AG08396 (cell line): ENCODE measurements around the gene AFF1.

Source experiments
- DNase-seq: peaks from one replicate; pipeline ENCODE4 v3.0.0; 2012; ENCODE audit warnings: low spot score, mixed read lengths

Gene AFF1

GRCh38 chr4:86934771-86935565 lies at the start of gene AFF1:
TSS of gene AFF1 (plus strand) at chr4:86935011. CDS start at chr4:86948534, 13,523 bp downstream.
- peak; percentile 97 for DNase-seq

GRCh38 chr4:86890790-86891189 lies 44.0 kb upstream of the AFF1 start:
- no peak for DNase-seq

GRCh38 chr4:86891762-86892635 lies 42.8 kb upstream of the AFF1 start, which contains the start of gene C4orf36:
TSS of gene C4orf36 (minus strand) at chr4:86892422. CDS start at chr4:86891520, 902 bp downstream.
- DNase-seq = peak; percentile 73

GRCh38 chr4:86892636-86892960 lies 42.2 kb upstream of the AFF1 start:
- DNase-seq = no peak

DNA sequence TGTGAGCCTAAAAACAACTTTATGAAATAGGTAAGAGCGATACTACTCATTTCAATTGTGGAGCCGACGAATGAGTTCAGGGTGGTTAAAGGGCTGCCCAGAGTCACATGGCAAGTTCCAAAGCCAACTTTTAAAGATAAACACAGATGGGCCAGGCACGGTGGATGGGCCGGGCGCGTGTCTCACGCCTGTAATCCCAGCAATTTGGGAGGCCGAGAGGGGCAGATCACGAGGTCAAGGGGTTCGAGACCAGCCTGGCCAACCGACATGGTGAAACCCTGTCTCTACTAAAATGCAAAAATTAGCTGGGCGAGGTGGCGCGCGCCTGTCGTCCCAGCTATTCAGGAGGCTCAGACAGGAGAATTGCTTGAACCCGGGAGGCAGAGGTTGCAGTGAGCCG lies 41.7 kb upstream of the AFF1 start:
- DNase-seq = no peak

DNA sequence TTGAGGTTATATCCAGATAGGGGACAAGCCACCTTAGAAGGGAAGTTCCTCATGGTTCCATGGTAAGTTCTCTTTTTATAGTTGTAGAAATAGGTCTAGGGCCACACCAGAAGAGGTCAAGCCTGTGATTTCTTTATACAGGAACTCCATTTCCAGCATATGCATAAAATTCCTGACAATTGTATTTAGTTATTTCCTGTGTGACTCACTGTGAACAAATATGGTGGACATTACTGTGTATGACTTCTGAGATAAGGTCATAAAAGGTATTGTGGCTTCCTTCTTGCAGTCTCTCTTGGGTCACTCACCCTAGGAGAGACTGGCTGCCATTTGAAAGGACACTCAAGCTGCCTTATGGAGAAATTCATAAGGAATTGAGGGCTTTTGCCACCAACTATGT lies 40.4 kb upstream of the AFF1 start:
- no peak for DNase-seq

DNA sequence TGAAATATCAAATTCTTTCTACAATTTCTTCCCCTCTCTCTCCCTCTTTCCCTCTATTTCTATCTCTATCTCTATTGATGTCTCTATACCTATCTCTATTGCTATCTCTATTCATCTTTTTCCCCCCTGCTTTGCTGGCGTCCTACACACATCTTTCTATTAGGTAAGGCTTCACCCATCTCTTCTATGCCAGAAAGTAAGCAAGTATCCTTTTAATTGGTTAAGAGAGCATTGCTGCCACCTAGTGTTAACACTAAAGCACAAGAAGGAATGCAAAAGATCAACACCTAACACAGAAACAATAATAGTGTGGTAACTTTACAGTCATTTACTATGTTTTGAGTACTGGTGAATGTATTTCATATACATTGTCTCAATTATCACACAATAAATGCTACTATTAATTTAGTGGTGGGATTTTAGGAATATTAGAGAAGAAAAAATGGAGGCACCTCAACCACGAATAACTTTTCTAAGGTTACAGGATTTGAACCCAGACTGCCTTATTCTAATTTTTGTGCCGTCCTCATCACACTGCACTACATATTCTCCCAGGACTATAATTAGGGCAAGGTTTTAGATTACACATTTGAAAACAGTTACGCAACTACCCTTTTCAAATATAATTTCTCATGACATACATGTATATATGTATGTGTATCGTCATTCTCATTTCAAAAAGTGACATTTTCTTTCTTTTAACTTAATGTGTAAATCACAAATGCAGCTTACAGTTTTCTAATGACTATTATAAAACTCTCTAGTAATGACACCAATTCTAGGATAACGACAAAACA lies 38.9 kb upstream of the AFF1 start:
- peak; percentile 62 for DNase-seq

GRCh38 chr4:86896596-86896995 lies 38.2 kb upstream of the AFF1 start:
- DNase-seq = no peak

DNA sequence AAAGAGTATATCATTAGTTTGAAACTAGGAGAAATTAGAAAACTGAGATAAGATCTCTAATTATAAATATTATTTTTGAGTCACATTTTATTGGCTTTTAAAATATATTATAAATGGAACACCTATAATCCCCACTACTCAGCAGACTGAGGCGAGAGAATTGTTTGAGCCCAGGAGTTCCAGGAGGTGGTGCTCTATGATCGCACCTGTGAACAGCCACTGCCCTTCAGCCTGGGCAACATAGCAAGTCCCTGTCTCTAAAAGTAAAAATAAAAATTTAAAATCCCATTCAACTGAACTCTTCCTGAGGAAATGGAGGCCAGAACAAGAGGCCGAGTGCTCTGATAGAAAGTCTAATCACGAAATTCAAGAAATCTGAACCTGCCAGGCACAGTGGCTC lies 36.2 kb upstream of the AFF1 start:
- DNase-seq = no peak

DNA sequence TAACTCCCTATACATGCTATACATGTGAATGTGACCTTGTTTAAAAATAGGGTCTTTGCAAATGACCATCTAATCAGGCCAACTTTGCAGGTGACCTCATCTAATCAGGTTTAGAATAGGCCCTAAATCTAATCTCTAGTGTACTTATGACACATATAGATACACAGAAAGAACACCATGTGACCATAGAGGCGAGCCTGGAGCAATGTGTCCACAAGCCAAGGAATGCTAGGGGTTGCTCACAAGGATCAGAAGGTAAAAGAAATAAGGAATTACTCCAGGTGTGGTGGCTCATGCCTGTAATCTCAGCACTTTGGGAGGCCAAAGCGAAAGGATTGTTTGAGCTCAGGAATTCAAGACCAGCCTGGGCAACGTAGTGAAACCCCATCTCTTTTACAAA lies 32.9 kb upstream of the AFF1 start:
- DNase-seq = no peak

DNA sequence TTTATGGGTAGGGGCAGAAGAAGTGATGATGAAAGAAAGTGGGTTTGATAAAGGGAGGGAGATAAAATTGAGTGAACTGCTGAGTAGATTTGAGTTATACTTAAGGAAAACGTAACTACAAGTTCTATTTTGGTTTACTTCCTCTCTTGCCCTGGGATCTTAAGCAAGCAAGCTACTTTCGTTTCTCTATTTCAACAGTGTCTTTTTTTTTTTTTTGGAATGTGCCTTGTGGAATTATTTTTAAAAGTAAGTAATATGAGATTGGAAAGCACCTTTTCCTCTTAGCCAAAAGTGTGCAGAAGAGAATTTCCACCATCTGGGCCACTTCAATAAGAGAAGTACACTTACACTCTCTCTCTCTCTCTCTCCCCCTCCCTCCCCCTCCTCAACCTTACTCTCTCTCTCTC lies 26.6 kb upstream of the AFF1 start:
- DNase-seq = no peak

DNA sequence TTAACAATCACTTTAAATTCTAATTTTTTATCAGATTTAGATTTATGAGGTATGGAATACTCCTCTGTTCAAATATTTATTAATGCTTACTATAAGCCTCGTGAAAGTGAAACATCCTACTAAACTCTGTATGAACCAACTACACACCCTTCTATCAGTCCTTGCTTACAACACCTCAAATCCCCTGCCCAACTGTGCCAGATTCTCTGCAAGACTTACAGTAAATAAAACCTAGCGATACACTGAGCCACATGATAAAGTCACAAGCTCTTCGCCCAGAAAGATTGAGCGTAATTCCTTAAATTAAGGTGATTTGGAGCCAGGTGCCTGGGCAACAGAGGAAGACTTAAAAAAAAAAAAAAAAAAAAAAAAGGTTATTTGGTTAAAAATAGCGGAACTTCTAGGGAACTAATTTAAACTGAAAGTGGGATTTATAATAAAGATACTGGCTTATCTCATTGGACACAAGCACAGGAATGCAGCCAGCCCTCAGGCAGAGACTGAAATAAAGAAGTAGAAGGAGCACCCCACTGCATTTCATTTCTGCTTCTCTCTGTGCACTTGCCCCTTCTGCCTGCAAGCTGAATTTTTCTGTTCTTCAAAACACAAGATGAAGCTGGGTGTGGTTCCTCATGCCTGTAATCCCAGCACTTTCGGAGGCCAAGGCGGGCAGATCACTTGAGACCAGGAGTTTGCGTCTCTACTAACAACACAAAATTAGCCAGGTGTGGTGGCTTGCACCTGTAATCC lies 25.1 kb upstream of the AFF1 start:
- no peak for DNase-seq

DNA sequence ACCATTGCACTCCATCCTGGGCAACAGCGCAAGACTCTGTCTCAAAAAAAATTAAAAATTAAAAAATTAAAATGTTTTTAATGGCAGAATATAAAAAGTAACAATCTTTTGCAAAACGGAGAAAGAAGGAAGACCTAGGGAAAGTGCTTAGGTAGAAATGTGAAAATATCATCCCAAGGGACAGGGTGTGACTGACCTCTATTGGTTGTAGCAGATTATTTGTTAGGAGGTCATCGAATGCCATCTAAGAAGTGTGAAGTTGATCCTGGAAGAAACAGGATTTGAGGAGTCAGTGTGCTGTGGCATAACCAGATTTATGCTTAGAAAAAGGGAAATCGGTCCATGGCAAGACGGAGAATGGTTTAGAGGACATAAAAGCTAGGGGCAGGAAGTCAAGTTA lies 24.4 kb upstream of the AFF1 start:
- no peak for DNase-seq

GRCh38 chr4:86910820-86911684 lies 23.8 kb upstream of the AFF1 start:
- DNase-seq = no peak

GRCh38 chr4:86916392-86916791 lies 18.4 kb upstream of the AFF1 start:
- DNase-seq = no peak

DNA sequence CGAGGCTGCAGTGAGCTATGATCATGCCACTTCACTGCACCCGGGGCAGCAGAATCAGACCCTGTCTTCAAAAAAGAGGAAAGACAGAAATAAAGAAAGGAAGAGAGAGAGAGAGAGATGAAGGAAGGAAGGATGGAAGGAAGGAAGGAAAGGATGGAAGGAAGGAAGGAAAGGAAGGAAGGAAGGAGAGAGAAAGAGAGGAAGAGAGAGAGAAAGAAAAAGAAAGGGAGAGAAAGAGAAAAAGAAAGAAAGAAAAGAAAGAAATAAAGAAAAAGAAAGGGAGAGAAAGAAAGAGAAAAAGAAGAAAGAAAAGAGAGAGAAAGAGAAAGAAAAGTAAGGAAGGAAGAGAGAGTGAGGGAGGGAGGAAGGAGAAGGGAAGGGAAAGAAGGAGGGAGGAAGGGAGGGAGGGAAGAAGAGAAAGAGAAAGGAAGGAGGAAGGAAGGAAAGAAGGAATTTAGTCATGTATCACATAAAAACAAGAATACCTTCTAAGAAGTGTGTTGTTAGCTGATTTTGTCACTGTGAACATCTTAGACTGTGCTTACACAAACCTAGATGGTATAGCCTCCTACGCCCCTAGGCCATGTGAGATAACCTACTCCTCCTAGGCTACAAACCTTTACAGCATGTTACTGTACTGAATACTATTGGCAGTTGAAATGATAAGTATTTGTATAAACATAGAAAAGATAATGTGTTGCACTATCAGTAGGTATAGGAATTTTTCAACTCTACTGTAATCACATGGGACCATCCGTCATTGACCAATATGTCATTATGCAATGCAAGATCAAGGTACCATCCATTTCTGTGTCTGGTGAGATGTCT lies 17.4 kb upstream of the AFF1 start:
- DNase-seq = no peak

DNA sequence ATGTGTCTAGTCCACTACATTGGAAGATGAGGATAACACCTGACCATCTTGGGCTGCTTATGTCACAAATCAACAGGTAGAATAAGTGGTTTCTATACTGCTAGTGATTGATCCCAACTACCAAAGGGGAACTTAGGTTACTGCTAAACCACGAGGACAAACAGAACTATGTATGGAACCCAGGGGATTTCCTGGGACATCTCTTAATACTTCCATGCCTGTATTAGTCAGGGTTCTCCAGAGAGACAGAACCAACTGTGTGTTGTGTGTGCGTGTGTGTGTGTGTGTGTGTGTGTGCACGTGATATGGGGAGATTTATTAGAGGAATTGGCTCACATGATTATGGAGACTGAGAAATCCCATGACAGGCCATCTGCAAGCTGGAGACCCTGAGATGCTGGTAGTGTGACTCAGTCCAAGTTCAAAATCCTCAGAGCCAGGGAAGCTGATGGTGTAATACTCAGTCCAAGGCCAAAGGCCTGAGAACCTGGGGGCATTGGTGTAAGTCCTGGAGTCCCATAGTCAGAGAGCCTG lies 16.2 kb upstream of the AFF1 start:
- DNase-seq = no peak

DNA sequence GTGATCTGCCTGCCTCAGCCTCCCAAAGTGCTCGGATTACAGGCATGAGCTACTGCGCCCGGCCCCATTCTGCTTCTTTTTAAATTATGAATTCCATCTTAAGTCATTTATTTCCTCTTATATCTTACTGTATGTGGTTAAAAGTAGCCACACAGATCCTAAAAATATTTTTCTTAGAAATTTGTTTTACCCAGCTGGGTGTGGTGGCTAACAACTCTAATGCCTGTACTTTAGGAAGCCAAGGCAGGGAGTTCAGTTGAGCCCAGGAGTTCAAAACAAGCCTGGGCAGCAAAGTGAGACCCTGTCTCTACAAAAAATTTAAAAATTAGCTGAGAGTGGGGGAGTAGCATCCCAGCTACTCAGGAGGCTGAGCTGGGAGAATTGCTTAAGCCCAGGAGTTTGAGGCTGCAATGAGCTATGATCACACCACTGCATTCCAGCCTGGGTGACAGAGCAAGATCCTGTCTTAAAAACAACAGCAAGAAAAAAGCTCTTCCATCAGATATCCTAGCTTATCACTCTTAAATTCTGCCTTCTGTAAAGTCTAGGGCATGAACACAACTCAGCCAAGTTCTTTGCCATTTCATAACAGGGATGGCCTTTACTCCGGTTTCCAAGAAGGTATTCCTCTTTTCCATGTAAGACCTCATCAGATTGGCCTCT lies 15.1 kb upstream of the AFF1 start:
- no peak for DNase-seq
